Caco-2 (cell line): Measurements from ENCODE around the gene DHRS7. TPM values are rescaled to one million over a fixed set of nuclear protein-coding genes. Genes with fewer than 3 reads are reported as not detected.
"Not testable (repeated sequence)": the region's sequence is repeated elsewhere in the genome, so short reads cannot be mapped to it uniquely, and the experiment has no call there.

Source experiments
- BruUV-seq: library from RNA; stranded (reverse); fragments of 400-500 nt; replicated peaks from 2 replicates; lab custom pipeline; 2021; lab: Mats Ljungman, UMichigan
- CTCF ChIA-PET: fragments of 300-600 bp; sonication (Branson Sonifier 250); formaldehyde crosslinking; loops from one replicate; lab custom pipeline; 2022; ENCODE audit warnings: antibody characterized with exemption; lab: Charles Lee
- POLR2A ChIA-PET: fragments of 300-600 bp; sonication (Branson Sonifier 250); formaldehyde crosslinking; loops from one replicate; lab custom pipeline; 2022; ENCODE audit warnings: antibody characterized with exemption; lab: Charles Lee
- DNase-seq, 2 experiments: peaks; one replicate each; pipeline versions ENCODE4 v3.0.0 to v3.0.0-alpha.2; 2020 to 2022
- H3K27me3 ChIP-seq: replicated peaks from 2 replicates; pipeline ENCODE4 v1.6.0; 2011; ENCODE audit warnings: low read length; ENCODE audit not compliant: control insufficient read depth, insufficient read depth
- H3K36me3 ChIP-seq: 2 replicates; pipeline ENCODE4 v1.5.1; 2011; ENCODE audit warnings: low read length; ENCODE audit not compliant: control insufficient read depth, insufficient read depth
- H3K4me1 ChIP-seq: fragments of 250-450 bp; sonication (Bioruptor Pico); 2 replicates; pipeline ENCODE4 v1.5.1; 2020; ENCODE audit warnings: mild to moderate bottlenecking
- H3K4me3 ChIP-seq: 2 replicates; pipeline ENCODE4 v1.5.1; 2011; ENCODE audit warnings: low read depth, mild to moderate bottlenecking, control low read depth, low read length
- H3K9me3 ChIP-seq: fragments of 250-450 bp; sonication (Bioruptor Pico); 2 replicates; pipeline ENCODE4 v1.5.1; 2020; ENCODE audit warnings: mild to moderate bottlenecking, moderate library complexity
- H3K27ac Mint-ChIP-seq: one replicate; pipeline ENCODE4 v1.8.0; 2022; ENCODE audit warnings: mixed read lengths; ENCODE audit not compliant: unreplicated experiment
- H3K27me3 Mint-ChIP-seq: one replicate; pipeline ENCODE4 v1.8.0; 2022; ENCODE audit warnings: mixed read lengths; ENCODE audit not compliant: insufficient read depth, unreplicated experiment
- H3K36me3 Mint-ChIP-seq: one replicate; pipeline ENCODE4 v1.8.0; 2022; ENCODE audit warnings: mild to moderate bottlenecking, mixed read lengths; ENCODE audit not compliant: insufficient read depth, unreplicated experiment
- H3K4me1 Mint-ChIP-seq: one replicate; pipeline ENCODE4 v1.8.0; 2022; ENCODE audit warnings: low read depth, mixed read lengths; ENCODE audit not compliant: unreplicated experiment
- H3K4me3 Mint-ChIP-seq: one replicate; pipeline ENCODE4 v1.8.0; 2022; ENCODE audit warnings: mild to moderate bottlenecking, moderate library complexity, mixed read lengths; ENCODE audit not compliant: unreplicated experiment
- H3K9me3 Mint-ChIP-seq: one replicate; pipeline ENCODE4 v1.8.0; 2022; ENCODE audit warnings: mixed read lengths; ENCODE audit not compliant: unreplicated experiment
- intact Hi-C: fragments of 100-400 bp; cut with micrococcal nuclease; formaldehyde crosslinking; loops from one replicate; pipeline ENCODE4 v1.10.0; 2022; ENCODE audit not compliant: unreplicated experiment
- total RNA-seq: library from RNA; stranded (reverse); gene quantifications from 2 replicates; pipeline ENCODE4 v1.2.3, GENCODE V29; 2022
- TF ChIP-seq, protein P1 (sequence below), 2 experiments: fragments of 200-600 bp in 1 of 2; IDR thresholded peaks; 1 replicate in 1 of 2; 2 replicates in 1 of 2; pipeline versions ENCODE4 v1.5.1 to v1.8.0; 2011 to 2022; ENCODE audit warnings: antibody characterized with exemption in 1 of 2, control low read depth in 1 of 2, inconsistent platforms in 1 of 2, low read depth in 1 of 2, low read length in 1 of 2, mild to moderate bottlenecking in 1 of 2, moderate library complexity in 1 of 2; ENCODE audit not compliant: insufficient read depth in 1 of 2, severe bottlenecking in 1 of 2, unreplicated experiment in 1 of 2

Gene DHRS7
- total RNA-seq, 1 experiment from 2014 or later = 61.6 TPM

DNA sequence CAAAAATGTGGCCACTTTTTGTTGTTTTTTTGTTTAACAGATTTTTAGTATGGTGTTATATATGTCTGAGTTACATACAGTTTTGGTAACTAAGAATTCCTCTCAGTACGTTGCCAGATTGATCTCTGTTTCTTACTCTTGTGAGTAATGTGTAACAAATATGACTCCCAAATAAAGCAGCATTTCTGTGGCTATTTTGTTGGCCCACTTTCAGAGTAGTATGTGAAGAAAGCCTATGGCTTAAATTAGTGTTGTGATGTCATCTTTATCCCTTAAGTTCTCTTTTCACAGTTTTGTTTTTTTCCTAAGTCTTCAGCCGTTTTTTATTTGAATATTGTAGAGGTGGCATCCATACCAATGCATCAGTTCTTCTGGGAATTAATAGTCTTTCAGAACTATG lies 62.8 kb downstream of the DHRS7 start:
- H3K27ac Mint-ChIP-seq = no peak overlapping the region
- intact Hi-C loops = no loop called here
- Histone ChIP-seq H3K4me1 (peaks cover 19% of the 10 kb centered on the region), H3K9me3 (no peaks in the 10 kb centered on the region), H3K4me3 (no peak overlapping the region), H3K27me3 (no peaks in the 10 kb centered on the region), H3K36me3 (no peaks in the 10 kb centered on the region)
- CTCF ChIA-PET = no interaction called here
- no peak for DNase-seq
- H3K36me3 Mint-ChIP-seq = peaks cover 39% of the 10 kb centered on the region
- peaks cover 22% of the 10 kb centered on the region for H3K4me1 Mint-ChIP-seq
- H3K9me3 Mint-ChIP-seq = no peaks in the 10 kb centered on the region
- H3K4me3 Mint-ChIP-seq = no peak overlapping the region
- POLR2A ChIA-PET = no interaction called here
- TF ChIP-seq, protein P1, sequence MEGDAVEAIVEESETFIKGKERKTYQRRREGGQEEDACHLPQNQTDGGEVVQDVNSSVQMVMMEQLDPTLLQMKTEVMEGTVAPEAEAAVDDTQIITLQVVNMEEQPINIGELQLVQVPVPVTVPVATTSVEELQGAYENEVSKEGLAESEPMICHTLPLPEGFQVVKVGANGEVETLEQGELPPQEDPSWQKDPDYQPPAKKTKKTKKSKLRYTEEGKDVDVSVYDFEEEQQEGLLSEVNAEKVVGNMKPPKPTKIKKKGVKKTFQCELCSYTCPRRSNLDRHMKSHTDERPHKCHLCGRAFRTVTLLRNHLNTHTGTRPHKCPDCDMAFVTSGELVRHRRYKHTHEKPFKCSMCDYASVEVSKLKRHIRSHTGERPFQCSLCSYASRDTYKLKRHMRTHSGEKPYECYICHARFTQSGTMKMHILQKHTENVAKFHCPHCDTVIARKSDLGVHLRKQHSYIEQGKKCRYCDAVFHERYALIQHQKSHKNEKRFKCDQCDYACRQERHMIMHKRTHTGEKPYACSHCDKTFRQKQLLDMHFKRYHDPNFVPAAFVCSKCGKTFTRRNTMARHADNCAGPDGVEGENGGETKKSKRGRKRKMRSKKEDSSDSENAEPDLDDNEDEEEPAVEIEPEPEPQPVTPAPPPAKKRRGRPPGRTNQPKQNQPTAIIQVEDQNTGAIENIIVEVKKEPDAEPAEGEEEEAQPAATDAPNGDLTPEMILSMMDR (IDR thresholded peaks at IDR 0.05; ENCODE audit: insufficient read depth in 1 of 2, low read depth in 1 of 2, low read length in 1 of 2, severe bottlenecking in 1 of 2, unreplicated experiment in 1 of 2) = no peak
- H3K27me3 Mint-ChIP-seq = no peaks in the 10 kb centered on the region
- no TSS peak for BruUV-seq

DNA sequence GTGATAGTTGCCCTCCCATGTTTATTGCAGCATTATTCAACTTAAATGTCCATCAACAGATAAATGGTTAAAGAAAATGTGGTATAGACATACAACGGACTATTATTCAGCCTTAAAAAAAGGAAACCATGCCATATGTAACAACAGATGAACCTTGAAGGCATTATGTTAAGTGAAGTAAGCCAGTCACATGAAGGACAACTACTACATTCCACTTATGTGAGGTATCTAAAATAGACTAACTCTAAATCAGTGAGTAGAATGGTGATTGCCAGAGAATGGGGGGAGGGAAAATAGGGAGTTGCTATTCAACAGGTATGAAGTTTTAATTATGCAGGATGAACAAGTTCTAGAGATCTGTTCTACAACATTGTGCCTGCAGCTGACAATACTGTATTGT lies 63.4 kb downstream of the DHRS7 start:
- intact Hi-C loops = no loop called here
- TF ChIP-seq, protein P1 (IDR thresholded peaks at IDR 0.05; ENCODE audit: insufficient read depth in 1 of 2, low read depth in 1 of 2, low read length in 1 of 2, severe bottlenecking in 1 of 2, unreplicated experiment in 1 of 2) = no peak
- Histone ChIP-seq H3K9me3 (no peaks in the 10 kb centered on the region), H3K4me1 (peaks cover 24% of the 10 kb centered on the region), H3K36me3 (no peaks in the 10 kb centered on the region), H3K27me3 (no peaks in the 10 kb centered on the region), H3K4me3 (no peak overlapping the region)
- Mint-ChIP-seq H3K36me3 (peaks cover 42% of the 10 kb centered on the region), H3K4me3 (no peak overlapping the region), H3K27ac (no peak overlapping the region), H3K27me3 (no peaks in the 10 kb centered on the region), H3K9me3 (no peaks in the 10 kb centered on the region), H3K4me1 (peaks cover 22% of the 10 kb centered on the region)
- BruUV-seq = no TSS peak
- CTCF ChIA-PET = no interaction called here
- DNase-seq = no peak
- POLR2A ChIA-PET = no interaction called here

DNA sequence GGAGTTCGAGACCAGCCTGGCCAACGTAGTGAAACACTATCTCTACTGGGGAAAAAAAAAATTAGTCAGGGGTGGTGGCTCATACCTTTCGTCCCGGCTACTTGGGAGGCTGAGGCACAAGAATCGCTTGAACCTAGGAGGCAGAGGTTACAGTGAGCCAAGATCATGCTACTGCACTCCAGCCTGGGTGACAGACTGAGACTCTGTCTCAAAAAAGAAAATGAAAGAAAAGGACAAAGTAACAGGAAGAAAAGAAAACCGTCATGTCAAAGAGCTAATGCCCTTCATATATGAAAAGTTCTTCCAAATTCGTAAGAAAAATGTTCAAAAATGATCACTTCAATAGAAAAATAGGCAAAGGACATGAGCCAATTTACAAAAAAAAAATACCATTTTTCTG lies 65.3 kb downstream of the DHRS7 start:
- POLR2A ChIA-PET, H3K27me3 ChIP-seq, H3K27me3 Mint-ChIP-seq, H3K4me3 Mint-ChIP-seq, H3K9me3 ChIP-seq, BruUV-seq, DNase-seq, H3K4me3 ChIP-seq, H3K36me3 ChIP-seq, H3K9me3 Mint-ChIP-seq, CTCF ChIA-PET, H3K27ac Mint-ChIP-seq: not testable (repeated sequence)
- H3K4me1 Mint-ChIP-seq = peaks cover 27% of the 10 kb centered on the region
- H3K36me3 Mint-ChIP-seq = peaks cover 42% of the 10 kb centered on the region
- H3K4me1 ChIP-seq = peaks cover 34% of the 10 kb centered on the region
- intact Hi-C loops = loop anchor here (10.0 kb wide), 1 partner anchor 175 kb away; no protein-coding TSS in a partner anchor
